ENCODE measurements around the gene TNFSF10. TPM values are rescaled to one million over a fixed set of nuclear protein-coding genes. Genes with fewer than 3 reads are reported as not detected.
A peak's percentile ranks its signal among the peaks of the same experiment; 100 is the strongest.

The TNFSF10 gene
- total and polyA plus RNA-seq, 9 of the 15 experiments (the other 6 are each of a cell fraction or from before 2014, with no cell fraction given), result 0.07 to 1.3 (median 0.27) TPM; not detected in 1

DNA sequence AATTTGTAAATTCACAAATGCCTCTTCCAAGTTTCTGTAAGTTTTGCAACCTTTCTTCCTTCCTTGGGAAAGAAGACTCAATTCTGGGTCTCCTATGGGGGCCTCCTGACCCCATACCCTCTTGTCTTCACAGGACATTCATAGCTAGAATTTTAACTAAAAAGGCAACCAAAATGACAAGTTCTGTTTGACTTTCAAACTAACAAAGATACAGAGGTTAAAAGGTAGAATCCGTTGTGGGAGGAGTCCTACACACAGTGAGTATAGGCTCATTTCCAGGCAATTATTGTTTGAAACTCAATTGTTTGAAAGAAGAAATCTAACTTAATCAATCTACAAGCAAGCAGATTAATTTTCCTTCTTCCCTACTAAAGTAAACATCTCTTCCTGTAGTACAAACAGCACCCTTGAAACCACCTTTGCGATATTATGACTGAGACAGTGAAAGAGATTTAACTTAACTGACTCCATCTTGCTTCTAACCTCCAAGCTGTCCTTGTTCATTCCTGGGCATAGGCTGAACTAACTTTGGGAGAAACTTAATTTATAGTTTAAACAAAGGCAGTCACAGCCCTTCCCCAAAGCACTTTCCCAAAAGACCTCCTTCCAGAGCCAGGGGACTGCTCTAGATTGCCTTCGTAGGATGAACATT lies 14.4 kb upstream of the TNFSF10 start (continued):
- TF ChIP-seq, protein P1, sequence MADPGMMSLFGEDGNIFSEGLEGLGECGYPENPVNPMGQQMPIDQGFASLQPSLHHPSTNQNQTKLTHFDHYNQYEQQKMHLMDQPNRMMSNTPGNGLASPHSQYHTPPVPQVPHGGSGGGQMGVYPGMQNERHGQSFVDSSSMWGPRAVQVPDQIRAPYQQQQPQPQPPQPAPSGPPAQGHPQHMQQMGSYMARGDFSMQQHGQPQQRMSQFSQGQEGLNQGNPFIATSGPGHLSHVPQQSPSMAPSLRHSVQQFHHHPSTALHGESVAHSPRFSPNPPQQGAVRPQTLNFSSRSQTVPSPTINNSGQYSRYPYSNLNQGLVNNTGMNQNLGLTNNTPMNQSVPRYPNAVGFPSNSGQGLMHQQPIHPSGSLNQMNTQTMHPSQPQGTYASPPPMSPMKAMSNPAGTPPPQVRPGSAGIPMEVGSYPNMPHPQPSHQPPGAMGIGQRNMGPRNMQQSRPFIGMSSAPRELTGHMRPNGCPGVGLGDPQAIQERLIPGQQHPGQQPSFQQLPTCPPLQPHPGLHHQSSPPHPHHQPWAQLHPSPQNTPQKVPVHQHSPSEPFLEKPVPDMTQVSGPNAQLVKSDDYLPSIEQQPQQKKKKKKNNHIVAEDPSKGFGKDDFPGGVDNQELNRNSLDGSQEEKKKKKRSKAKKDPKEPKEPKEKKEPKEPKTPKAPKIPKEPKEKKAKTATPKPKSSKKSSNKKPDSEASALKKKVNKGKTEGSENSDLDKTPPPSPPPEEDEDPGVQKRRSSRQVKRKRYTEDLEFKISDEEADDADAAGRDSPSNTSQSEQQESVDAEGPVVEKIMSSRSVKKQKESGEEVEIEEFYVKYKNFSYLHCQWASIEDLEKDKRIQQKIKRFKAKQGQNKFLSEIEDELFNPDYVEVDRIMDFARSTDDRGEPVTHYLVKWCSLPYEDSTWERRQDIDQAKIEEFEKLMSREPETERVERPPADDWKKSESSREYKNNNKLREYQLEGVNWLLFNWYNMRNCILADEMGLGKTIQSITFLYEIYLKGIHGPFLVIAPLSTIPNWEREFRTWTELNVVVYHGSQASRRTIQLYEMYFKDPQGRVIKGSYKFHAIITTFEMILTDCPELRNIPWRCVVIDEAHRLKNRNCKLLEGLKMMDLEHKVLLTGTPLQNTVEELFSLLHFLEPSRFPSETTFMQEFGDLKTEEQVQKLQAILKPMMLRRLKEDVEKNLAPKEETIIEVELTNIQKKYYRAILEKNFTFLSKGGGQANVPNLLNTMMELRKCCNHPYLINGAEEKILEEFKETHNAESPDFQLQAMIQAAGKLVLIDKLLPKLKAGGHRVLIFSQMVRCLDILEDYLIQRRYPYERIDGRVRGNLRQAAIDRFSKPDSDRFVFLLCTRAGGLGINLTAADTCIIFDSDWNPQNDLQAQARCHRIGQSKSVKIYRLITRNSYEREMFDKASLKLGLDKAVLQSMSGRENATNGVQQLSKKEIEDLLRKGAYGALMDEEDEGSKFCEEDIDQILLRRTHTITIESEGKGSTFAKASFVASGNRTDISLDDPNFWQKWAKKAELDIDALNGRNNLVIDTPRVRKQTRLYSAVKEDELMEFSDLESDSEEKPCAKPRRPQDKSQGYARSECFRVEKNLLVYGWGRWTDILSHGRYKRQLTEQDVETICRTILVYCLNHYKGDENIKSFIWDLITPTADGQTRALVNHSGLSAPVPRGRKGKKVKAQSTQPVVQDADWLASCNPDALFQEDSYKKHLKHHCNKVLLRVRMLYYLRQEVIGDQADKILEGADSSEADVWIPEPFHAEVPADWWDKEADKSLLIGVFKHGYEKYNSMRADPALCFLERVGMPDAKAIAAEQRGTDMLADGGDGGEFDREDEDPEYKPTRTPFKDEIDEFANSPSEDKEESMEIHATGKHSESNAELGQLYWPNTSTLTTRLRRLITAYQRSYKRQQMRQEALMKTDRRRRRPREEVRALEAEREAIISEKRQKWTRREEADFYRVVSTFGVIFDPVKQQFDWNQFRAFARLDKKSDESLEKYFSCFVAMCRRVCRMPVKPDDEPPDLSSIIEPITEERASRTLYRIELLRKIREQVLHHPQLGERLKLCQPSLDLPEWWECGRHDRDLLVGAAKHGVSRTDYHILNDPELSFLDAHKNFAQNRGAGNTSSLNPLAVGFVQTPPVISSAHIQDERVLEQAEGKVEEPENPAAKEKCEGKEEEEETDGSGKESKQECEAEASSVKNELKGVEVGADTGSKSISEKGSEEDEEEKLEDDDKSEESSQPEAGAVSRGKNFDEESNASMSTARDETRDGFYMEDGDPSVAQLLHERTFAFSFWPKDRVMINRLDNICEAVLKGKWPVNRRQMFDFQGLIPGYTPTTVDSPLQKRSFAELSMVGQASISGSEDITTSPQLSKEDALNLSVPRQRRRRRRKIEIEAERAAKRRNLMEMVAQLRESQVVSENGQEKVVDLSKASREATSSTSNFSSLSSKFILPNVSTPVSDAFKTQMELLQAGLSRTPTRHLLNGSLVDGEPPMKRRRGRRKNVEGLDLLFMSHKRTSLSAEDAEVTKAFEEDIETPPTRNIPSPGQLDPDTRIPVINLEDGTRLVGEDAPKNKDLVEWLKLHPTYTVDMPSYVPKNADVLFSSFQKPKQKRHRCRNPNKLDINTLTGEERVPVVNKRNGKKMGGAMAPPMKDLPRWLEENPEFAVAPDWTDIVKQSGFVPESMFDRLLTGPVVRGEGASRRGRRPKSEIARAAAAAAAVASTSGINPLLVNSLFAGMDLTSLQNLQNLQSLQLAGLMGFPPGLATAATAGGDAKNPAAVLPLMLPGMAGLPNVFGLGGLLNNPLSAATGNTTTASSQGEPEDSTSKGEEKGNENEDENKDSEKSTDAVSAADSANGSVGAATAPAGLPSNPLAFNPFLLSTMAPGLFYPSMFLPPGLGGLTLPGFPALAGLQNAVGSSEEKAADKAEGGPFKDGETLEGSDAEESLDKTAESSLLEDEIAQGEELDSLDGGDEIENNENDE (IDR thresholded peaks at IDR 0.05; ENCODE audit: low read depth, low read length), result no peak
- TF ChIP-seq NR4A1 (CRISPR knock-in tag; IDR thresholded peaks at IDR 0.05) (no peak), NR4A1 (tag; IDR thresholded peaks at IDR 0.05) (peak; percentile 82), NFE2L1 (tag; IDR thresholded peaks at IDR 0.05; ENCODE audit: borderline replicate concordance, low read depth) (no peak), KAT8 (IDR thresholded peaks at IDR 0.05; ENCODE audit: low read depth) (no peak), ZNF436 (CRISPR knock-in tag; IDR thresholded peaks at IDR 0.05) (no peak), NR2C2 (CRISPR knock-in tag; IDR thresholded peaks at IDR 0.05) (no peak), NR2C2 (tag; IDR thresholded peaks at IDR 0.05) (no peak), MAFF (IDR thresholded peaks at IDR 0.05; ENCODE audit: low read length) (no peak), TEAD2 (tag; IDR thresholded peaks at IDR 0.05) (peak; percentile 56; the same call in 1 of the 2 replicates), ZNF717 (CRISPR knock-in tag; IDR thresholded peaks at IDR 0.05) (no peak), CEBPG (CRISPR knock-in tag; IDR thresholded peaks at IDR 0.05) (no peak), CEBPG (tag; conservative IDR thresholded peaks at IDR 0.05 in 1 of 2, IDR thresholded peaks at IDR 0.05 in 1 of 2) (no peak), CEBPB (tag; IDR thresholded peaks at IDR 0.05) (no peak), SMARCA5 (IDR thresholded peaks at IDR 0.05) (no peak), NR2C1 (IDR thresholded peaks at IDR 0.05) (no peak), NR2C1 (tag; IDR thresholded peaks at IDR 0.05) (peak; percentile 76), POLR2A (conservative IDR thresholded peaks at IDR 0.05) (no peak), MEF2A (IDR thresholded peaks at IDR 0.05; ENCODE audit: control insufficient read depth, low read depth, low read length) (no peak), U2AF1 (optimal IDR thresholded peaks at IDR 0.05; ENCODE audit: low read depth, low read length) (no peak), PTTG1 (tag; IDR thresholded peaks at IDR 0.05; ENCODE audit: low read depth) (peak; percentile 88)

All from K562 (cell line).